ENCODE data around the gene LARGE1.

DNA sequence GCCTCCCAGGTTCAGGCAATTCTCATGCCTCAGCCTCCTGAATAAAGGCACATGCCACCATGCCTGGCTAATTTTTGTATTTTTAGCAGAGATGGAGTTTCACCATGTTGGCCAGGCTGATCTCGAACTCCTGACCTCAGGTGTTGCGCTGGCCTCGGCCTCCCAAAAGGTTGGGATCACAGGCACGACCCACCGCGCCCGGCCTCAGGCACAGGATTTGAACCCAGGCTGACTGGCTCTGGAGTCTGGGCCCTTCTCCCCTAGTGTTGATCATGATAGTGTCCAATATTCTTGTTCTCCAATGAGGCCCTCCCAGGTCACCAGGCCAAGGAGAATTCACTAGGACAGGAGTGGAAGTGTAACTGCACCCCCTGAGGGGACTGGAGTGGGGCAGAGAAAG lies 401.9 kb downstream of the LARGE1 start:
- TF ChIP-seq, protein P1, sequence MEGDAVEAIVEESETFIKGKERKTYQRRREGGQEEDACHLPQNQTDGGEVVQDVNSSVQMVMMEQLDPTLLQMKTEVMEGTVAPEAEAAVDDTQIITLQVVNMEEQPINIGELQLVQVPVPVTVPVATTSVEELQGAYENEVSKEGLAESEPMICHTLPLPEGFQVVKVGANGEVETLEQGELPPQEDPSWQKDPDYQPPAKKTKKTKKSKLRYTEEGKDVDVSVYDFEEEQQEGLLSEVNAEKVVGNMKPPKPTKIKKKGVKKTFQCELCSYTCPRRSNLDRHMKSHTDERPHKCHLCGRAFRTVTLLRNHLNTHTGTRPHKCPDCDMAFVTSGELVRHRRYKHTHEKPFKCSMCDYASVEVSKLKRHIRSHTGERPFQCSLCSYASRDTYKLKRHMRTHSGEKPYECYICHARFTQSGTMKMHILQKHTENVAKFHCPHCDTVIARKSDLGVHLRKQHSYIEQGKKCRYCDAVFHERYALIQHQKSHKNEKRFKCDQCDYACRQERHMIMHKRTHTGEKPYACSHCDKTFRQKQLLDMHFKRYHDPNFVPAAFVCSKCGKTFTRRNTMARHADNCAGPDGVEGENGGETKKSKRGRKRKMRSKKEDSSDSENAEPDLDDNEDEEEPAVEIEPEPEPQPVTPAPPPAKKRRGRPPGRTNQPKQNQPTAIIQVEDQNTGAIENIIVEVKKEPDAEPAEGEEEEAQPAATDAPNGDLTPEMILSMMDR (IDR thresholded peaks at IDR 0.05; ENCODE audit: low read length) = no peak
- no peak for TF ChIP-seq EZH2 (IDR thresholded peaks at IDR 0.05; ENCODE audit: borderline replicate concordance, low read length)
